Measurements from ENCODE around the gene B2M. TPM values are rescaled to one million over a fixed set of nuclear protein-coding genes. Genes with fewer than 3 reads are reported as not detected.
"Not testable (repeated sequence)": the region's sequence is repeated elsewhere in the genome, so short reads cannot be mapped to it uniquely, and the experiment has no call there.

Gene B2M
- total RNA-seq, 1 experiment from 2014 or later = 81.0 TPM

- Histone ChIP-seq H3K27me3 (ENCODE audit: insufficient read depth, low read length) (no peaks in the 10 kb centered on the region), H2BK12ac (ENCODE audit: insufficient read length, low read depth, low read length) (no peak overlapping the region), H3K9ac (ENCODE audit: extremely low read depth, insufficient read length, low read length) (no peak overlapping the region), H3K23ac (ENCODE audit: insufficient read length, low read depth, low read length) (no peak overlapping the region), H2BK15ac (ENCODE audit: low read depth, low read length) (no peak overlapping the region), H3K23me2 (ENCODE audit: insufficient read length, low read depth, low read length, poor library complexity, severe bottlenecking) (no peaks in the 10 kb centered on the region), H2BK5ac (ENCODE audit: insufficient read length, low read length) (no peak overlapping the region), H4K5ac (ENCODE audit: insufficient read length, low read depth, low read length) (no peak overlapping the region), H3K18ac (ENCODE audit: insufficient read length, low read depth, low read length) (no peak overlapping the region), H3K79me2 (ENCODE audit: insufficient read depth, low read length) (no peaks in the 10 kb centered on the region), H3K4ac (ENCODE audit: low read depth, low read length) (no peak overlapping the region), H2BK120ac (ENCODE audit: low read depth, low read length, poor library complexity, severe bottlenecking) (no peak overlapping the region), H3T11ph (ENCODE audit: low read length) (no peak overlapping the region), H3K79me1 (ENCODE audit: insufficient read depth, low read depth, low read length, poor library complexity, severe bottlenecking) (no peaks in the 10 kb centered on the region), H4K8ac (replicated peaks; ENCODE audit: insufficient read length, low read depth, low read length) (no peak overlapping the region), H4K91ac (ENCODE audit: insufficient read length, low read depth, low read length) (no peak overlapping the region), H4K20me1 (ENCODE audit: control insufficient read depth, insufficient read depth, insufficient read length) (no peaks in the 10 kb centered on the region), H2AK5ac (ENCODE audit: insufficient read length, low read length) (no peak overlapping the region), H3K56ac (ENCODE audit: insufficient read length, low read depth, low read length) (no peak overlapping the region), H3K4me1 (ENCODE audit: insufficient read depth, low read length) (no peaks in the 10 kb centered on the region), H3K4me2 (ENCODE audit: insufficient read depth, insufficient read length, low read length) (no peak overlapping the region), H3K14ac (ENCODE audit: insufficient read depth, low read length) (no peak overlapping the region), H2BK20ac (ENCODE audit: low read depth, low read length, poor library complexity, severe bottlenecking) (no peak overlapping the region), H3K27ac (ENCODE audit: insufficient read length, low read depth, low read length) (no peak overlapping the region), H3K9me3 (ENCODE audit: control insufficient read depth, low read depth, low read length) (no peaks in the 10 kb centered on the region), H2AFZ (ENCODE audit: low read length) (no peak overlapping the region)
- Mint-ChIP-seq H3K36me3 (ENCODE audit: insufficient read depth in 1 of 3, low read depth in 3 of 3) (peaks cover 2 to 15% (median 14%) of the 10 kb centered on the region in 3 experiments; a peak in 5 of 7 replicates), H3K9me3 (no peaks in the 10 kb centered on the region), H3K4me3 (no peak overlapping the region), H3K27ac (no peak overlapping the region; a peak in 2 of 7 replicates), H3K4me1 (peaks cover 5 to 6% of the 10 kb centered on the region in 2 experiments; a peak in 3 of 4 replicates), H3K27me3 (ENCODE audit: low read depth) (no peaks in the 10 kb centered on the region)
- no CpG with 5 or more reads among the region's 4 CpGs for WGBS (ENCODE audit: extremely low coverage, insufficient read length, low lambda C conversion rate)
- no peak for TF ChIP-seq CTCF (conservative IDR thresholded peaks at IDR 0.05)
- DNase-seq = no peak
Measured at GRCh38 chr15:44719293-44719999, 8.1 kb downstream of the B2M start.

GRCh38 chr15:44720000-44720435, 8.7 kb downstream of the B2M start:
- H3K79me2 ChIP-seq (ENCODE audit: insufficient read depth, low read length); H3K9me3 ChIP-seq (ENCODE audit: control insufficient read depth, low read depth, low read length); H4K8ac ChIP-seq (replicated peaks; ENCODE audit: insufficient read length, low read depth, low read length); H2BK12ac ChIP-seq (ENCODE audit: insufficient read length, low read depth, low read length); H2AFZ ChIP-seq (ENCODE audit: low read length); H3K27me3 Mint-ChIP-seq (ENCODE audit: low read depth); H3K14ac ChIP-seq (ENCODE audit: insufficient read depth, low read length); H2AK5ac ChIP-seq (ENCODE audit: insufficient read length, low read length); H3K9me3 Mint-ChIP-seq; H3K27ac ChIP-seq (ENCODE audit: insufficient read length, low read depth, low read length); H3K4me1 Mint-ChIP-seq; H3T11ph ChIP-seq (ENCODE audit: low read length); H4K5ac ChIP-seq (ENCODE audit: insufficient read length, low read depth, low read length); H3K23me2 ChIP-seq (ENCODE audit: insufficient read length, low read depth, low read length, poor library complexity, severe bottlenecking); H2BK5ac ChIP-seq (ENCODE audit: insufficient read length, low read length); H3K4me1 ChIP-seq (ENCODE audit: insufficient read depth, low read length); H3K4me3 Mint-ChIP-seq; H4K91ac ChIP-seq (ENCODE audit: insufficient read length, low read depth, low read length); DNase-seq; H3K27me3 ChIP-seq (ENCODE audit: insufficient read depth, low read length); H3K4ac ChIP-seq (ENCODE audit: low read depth, low read length); H3K27ac Mint-ChIP-seq; H3K79me1 ChIP-seq (ENCODE audit: insufficient read depth, low read depth, low read length, poor library complexity, severe bottlenecking); H4K20me1 ChIP-seq (ENCODE audit: control insufficient read depth, insufficient read depth, insufficient read length); H2BK120ac ChIP-seq (ENCODE audit: low read depth, low read length, poor library complexity, severe bottlenecking); H3K23ac ChIP-seq (ENCODE audit: insufficient read length, low read depth, low read length); H2BK20ac ChIP-seq (ENCODE audit: low read depth, low read length, poor library complexity, severe bottlenecking); H3K9ac ChIP-seq (ENCODE audit: extremely low read depth, insufficient read length, low read length); H3K4me2 ChIP-seq (ENCODE audit: insufficient read depth, insufficient read length, low read length); H3K56ac ChIP-seq (ENCODE audit: insufficient read length, low read depth, low read length); H3K18ac ChIP-seq (ENCODE audit: insufficient read length, low read depth, low read length); H2BK15ac ChIP-seq (ENCODE audit: low read depth, low read length): not testable (repeated sequence)
- H3K36me3 Mint-ChIP-seq (ENCODE audit: insufficient read depth in 1 of 3, low read depth in 3 of 3) = peaks cover 2 to 15% (median 14%) of the 10 kb centered on the region in 3 experiments; a peak in 5 of 7 replicates
- no CpG with 5 or more reads among the region's 8 CpGs for WGBS (ENCODE audit: extremely low coverage, insufficient read length, low lambda C conversion rate)
